ENCODE measurements around the gene ARHGAP15.

The ARHGAP15 gene

GRCh38 chr2:143251681-143252080 lies 122.5 kb downstream of the ARHGAP15 start:
- TF ChIP-seq, protein P1, sequence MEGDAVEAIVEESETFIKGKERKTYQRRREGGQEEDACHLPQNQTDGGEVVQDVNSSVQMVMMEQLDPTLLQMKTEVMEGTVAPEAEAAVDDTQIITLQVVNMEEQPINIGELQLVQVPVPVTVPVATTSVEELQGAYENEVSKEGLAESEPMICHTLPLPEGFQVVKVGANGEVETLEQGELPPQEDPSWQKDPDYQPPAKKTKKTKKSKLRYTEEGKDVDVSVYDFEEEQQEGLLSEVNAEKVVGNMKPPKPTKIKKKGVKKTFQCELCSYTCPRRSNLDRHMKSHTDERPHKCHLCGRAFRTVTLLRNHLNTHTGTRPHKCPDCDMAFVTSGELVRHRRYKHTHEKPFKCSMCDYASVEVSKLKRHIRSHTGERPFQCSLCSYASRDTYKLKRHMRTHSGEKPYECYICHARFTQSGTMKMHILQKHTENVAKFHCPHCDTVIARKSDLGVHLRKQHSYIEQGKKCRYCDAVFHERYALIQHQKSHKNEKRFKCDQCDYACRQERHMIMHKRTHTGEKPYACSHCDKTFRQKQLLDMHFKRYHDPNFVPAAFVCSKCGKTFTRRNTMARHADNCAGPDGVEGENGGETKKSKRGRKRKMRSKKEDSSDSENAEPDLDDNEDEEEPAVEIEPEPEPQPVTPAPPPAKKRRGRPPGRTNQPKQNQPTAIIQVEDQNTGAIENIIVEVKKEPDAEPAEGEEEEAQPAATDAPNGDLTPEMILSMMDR (IDR thresholded peaks at IDR 0.05; ENCODE audit: control insufficient read depth, insufficient read depth, low read depth, low read length, missing control alignments): no peak
- DNase-seq (ENCODE audit: low read depth): no peak
- no peak overlapping the region for H3K4me3 ChIP-seq (ENCODE audit: control insufficient read depth, low read depth, low read length)

- H3K4me3 ChIP-seq (ENCODE audit: control insufficient read depth, low read depth, low read length): no peak overlapping the region
- TF ChIP-seq, protein P1 (IDR thresholded peaks at IDR 0.05; ENCODE audit: control insufficient read depth, insufficient read depth, low read depth, low read length, missing control alignments): no peak
- DNase-seq (ENCODE audit: low read depth): no peak
Observed at GRCh38 chr2:143252138-143252907, 123.1 kb downstream of the ARHGAP15 start.

DNA sequence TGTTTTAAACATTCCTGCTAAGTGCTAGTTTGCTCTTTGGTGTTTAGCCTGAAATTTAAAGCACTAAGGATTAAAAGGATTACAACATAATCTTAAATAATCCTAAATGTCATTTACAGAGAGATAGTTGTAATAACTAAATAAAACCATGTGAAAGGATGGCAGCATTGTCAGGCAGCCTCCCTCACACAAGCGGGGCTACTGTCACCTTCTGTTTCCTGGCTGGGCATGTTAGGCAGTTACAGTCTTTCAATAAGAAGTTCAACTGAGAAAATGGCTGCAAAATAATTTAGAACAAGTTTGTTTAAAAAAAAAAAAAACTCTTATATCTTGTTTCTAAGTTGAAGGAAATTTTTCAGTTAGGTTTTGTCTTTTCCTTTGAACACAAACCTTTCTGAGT lies 124.9 kb downstream of the ARHGAP15 start:
- H3K4me3 ChIP-seq (ENCODE audit: control insufficient read depth, low read depth, low read length): no peak overlapping the region
- no peak for DNase-seq (ENCODE audit: low read depth)
- TF ChIP-seq, protein P1 (IDR thresholded peaks at IDR 0.05; ENCODE audit: control insufficient read depth, insufficient read depth, low read depth, low read length, missing control alignments): no peak

- no peak for DNase-seq (ENCODE audit: low read depth)
- TF ChIP-seq, protein P1 (IDR thresholded peaks at IDR 0.05; ENCODE audit: control insufficient read depth, insufficient read depth, low read depth, low read length, missing control alignments): no peak
Observed at GRCh38 chr2:143255086-143255485, 125.9 kb downstream of the ARHGAP15 start.

DNA sequence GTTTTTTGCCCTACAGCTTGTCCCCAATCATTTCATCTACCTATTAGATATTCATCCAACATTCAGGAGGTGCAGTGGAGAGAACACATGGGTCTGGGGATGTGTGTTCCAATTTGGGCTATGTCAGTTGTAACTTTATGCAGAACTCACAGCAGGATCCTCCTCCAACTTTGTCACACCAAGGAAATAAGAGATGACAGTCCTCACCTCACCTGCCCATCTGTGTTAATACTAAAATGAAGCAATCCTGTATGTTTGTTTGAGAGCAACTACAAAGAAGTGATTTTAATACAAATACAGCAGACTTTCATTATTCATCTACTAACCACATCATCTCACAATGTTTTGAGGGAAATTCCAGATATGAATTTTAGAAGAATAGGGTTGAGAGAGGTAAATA lies 126.7 kb downstream of the ARHGAP15 start:
- H3K4me3 ChIP-seq (ENCODE audit: control insufficient read depth, low read depth, low read length): no peak overlapping the region

More at GRCh38 chr2:143255086-143255485, 125.9 kb downstream of the ARHGAP15 start:
- H3K4me3 ChIP-seq (ENCODE audit: control insufficient read depth, low read depth, low read length): no peak overlapping the region

GRCh38 chr2:143258126-143258892 lies 129.1 kb downstream of the ARHGAP15 start:
- TF ChIP-seq, protein P1 (IDR thresholded peaks at IDR 0.05; ENCODE audit: control insufficient read depth, insufficient read depth, low read depth, low read length, missing control alignments): no peak
- H3K4me3 ChIP-seq (ENCODE audit: control insufficient read depth, low read depth, low read length): no peak overlapping the region
- DNase-seq (ENCODE audit: low read depth): no peak

More for the DNA sequence above, 126.7 kb downstream of the ARHGAP15 start:
- DNase-seq (ENCODE audit: low read depth): no peak
- TF ChIP-seq, protein P1 (IDR thresholded peaks at IDR 0.05; ENCODE audit: control insufficient read depth, insufficient read depth, low read depth, low read length, missing control alignments): no peak

Data from AG09309 (cell line).